RKO (cell line): ENCODE measurements around the gene PTPN3.
"Not testable (repeated sequence)": the region's sequence is repeated elsewhere in the genome, so short reads cannot be mapped to it uniquely, and the experiment has no call there.

Experiments used
- DNase-seq: peaks from one replicate; pipeline ENCODE4 v3.0.0-alpha.2; 2016; ENCODE audit warnings: low spot score

PTPN3 gene

DNA sequence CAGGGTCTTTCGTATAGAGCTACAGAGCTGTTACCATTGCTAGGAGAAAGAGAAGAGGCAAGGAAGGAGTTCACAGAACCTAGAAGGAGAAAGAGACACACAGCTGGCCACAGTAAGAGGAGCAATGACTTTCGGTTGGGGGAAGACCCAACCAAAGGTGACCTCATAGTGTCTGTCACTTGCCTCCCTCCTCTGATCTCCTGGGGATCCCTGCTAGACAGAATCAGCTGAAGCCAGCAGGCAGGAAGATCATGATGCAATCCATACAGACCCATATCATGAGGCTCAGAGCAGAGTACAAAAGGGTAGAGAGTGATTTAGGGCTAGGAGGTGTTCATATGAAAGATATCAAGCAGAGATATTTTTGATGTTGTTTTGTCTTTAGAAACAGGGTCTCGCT, 151.2 kb downstream of the PTPN3 start:
- no peak for DNase-seq

DNA sequence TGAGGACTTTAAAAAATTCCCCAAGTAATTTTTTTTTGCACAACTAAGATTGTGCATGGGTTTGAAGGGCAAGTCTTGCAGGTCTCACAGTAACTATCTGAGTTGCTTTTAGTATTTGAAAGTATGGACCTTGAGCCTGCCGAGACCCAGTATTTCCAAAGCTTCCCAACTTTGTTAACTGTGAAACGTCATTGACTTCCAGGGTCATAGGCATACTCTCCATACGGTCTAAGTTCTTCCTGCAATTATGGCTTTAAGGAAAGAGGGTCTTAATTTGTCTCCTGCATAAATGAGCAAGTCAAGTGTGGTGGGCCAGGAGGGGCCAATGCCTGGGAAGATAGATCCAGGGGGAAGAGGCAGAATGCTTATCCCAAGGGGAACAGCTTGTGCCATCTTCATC, 153.2 kb downstream of the PTPN3 start:
- DNase-seq = no peak

DNA sequence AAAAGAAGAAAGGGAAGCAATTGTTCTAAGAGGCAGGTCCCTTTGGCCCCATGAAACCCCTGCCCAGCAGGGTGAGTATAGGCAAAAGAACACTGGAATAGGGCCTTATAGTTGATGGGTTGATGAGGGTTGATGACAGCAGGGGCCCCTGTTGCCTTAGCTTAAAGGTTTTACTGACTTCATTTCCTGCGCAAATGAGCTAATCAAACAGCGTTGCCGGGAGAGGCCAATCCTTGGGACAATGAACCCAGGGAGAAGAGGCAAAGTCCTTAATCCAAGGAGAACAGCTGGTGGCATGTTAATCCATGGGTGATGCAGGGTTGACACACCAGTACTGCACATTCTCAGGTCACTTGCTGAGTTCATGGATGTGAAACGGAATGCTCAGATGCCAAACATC, 155.2 kb downstream of the PTPN3 start:
- DNase-seq = no peak

DNA sequence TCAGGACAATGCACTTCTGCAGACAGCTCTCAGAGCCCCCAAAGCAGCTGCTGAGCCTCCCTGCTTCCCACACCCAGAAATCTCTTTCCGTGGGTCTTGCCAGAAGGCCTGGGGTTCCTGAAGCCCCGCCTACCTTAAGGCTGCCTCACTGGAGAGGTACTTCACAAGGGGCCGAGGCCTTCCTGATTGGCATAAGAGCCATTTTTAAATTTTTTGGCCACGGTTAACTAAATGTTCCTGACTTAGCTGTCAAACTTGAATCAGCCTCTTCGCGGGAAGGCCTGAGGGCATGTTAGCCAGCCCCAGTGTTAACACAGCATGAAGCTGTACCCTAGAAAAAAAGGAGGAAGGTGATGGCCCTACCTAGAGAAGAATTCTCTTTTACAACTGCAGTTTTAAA, 156.5 kb downstream of the PTPN3 start:
- DNase-seq = no peak

DNA sequence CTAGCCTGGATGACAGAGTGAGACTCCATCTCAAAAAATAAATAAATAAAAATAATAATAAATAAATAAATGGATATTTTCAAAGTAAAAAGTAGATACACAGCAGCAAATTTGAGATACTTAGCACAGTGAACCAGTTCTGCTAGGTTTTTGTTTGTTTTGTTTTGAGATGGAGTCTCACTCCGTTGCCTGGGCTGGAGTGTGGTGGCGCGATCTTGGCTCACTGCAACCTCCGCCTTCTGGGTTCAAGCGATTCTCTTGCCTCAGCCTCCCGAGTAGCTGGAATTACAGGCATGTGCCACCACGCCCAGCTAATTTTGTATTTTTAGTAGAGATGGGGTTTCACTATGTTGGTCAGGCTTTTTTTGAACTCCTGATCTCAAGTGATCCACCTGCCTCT, 157.1 kb downstream of the PTPN3 start:
- DNase-seq = not testable (repeated sequence)

DNA sequence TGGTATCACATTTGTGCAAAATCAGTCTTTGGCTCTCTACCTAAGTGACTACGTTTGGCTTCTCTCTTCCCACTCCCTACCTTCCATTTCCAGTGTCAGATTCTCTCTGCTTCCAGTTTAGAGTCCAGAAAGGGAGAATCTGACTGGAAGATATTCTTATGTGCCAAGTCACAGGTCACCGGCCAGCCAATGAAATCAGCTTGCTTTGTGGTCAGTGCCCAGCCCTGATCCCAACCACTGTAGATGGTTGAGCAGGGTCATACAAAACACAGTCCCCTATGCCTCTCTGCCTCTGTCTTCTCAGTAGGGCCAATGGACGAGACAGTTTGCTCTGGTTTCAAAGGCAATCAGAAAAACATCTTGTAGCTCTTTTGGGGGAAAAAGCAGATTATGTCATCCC, 161.7 kb downstream of the PTPN3 start:
- no peak for DNase-seq

DNA sequence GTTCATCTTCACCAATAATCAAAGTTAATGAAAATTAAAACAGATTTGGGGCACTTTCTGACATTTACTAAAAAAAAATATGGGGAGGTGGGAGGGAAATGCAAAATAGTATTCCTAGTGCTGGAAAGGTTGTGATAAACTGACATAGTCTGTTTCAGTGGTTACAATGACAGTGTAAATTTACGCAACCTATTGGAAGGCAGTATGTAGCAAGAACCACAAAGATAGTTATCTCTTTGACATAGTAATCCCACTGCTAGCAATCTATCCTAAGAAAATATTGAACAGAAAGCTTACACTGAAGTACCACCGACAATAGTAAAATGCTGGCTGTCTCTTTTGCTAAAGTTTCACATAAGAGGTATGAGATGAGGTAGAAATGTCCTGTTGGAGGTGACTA, 162.2 kb downstream of the PTPN3 start:
- DNase-seq = no peak

DNA sequence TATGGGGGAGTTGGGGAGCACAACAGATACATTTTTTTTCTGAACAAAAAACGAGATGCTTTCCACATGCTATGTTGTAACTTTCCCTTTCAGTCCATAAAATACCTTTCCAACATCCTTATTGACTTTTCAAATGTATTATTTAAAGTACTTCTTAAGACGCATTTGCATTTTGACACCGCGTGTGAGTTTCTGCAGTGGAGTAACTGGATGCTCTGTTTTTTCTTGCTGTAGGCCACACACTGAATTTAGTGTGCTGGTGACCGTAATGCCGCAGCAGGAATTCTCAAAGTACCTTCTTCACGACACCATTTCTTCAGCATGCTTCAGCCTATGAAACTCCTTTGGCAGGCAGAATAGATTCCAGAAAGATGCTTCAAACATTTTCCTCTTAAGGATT, 163.0 kb downstream of the PTPN3 start:
- DNase-seq = no peak

DNA sequence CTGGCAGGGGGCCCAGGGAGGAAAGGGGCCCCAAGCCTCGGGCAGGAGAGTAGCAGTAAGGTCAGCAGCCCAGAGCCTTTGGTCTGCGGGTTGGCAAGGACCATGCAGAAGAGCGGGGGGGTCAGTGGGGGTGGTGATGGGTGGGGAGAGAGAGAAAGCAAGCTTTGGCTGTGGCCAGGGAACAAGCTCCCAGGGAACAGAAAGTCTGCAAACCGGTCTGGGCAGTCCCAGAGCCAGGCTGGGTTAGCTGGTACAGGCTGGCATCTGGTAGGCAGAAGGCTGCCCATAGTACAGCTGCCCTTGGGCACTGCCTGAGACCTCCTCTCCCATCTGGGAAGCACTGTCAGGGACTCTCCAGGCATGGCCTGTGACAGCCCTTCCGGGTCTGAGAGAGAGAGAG, 166.8 kb downstream of the PTPN3 start:
- no peak for DNase-seq

DNA sequence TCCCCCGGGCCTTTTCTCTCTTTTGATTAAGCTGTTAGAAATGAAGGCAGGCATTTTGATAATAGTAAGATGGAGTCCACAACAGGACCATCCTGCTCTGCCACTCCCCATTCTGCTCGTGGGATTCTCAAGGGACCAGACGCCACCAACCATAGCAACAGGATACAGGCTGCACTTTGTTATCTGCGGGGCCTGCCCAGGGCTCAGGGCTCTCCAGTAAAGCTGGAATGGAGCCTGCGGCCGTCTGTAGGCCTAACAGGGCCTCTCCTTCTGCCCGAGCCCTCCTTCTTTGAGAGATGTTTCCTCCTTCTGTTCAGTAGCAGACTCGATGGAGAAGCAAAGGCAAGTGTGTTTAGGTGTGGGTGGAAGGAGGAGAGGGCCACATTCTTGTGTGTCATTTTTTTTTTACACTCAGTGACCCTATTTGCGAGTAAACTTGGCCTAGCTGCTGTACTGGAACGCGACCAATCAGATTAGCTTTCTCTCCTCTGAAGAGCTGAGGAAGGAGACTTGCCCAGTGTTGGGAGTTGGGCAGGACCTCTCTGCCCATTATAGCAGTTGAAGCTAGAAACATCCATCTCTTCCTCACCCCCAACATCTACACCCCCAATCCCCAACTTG, 168.4 kb downstream of the PTPN3 start:
- DNase-seq = no peak

DNA sequence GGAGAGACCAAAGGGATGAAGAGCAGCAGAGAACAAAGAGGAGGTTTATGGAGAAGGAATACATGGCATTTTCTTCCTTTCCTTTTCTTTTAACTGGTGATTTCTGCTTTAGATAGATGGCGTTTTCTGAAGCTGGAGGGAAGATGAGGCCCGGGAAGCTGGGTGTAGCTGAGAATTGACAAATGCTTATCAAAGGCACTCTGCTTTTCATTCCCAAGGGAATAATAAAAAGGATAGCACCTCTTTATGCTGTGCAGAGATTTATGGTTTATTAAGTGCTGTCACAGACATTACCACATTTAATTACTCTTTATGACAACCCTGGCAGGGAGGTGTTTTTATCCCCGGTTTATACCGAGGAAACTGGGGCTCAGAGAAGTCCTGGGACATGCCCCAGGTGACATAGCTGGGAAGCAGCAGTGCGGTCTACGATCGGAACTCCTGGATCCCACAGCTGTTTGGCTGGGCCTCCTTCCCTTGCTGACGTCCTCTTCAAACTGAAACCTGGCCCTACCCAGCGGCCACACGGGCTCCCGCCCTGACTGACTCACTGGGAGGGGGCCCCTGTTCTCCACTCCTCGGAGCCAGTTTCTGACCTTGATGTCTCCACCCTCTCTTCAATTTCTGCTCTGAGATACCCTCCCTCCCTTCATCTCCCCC, 169.0 kb downstream of the PTPN3 start:
- no peak for DNase-seq
